ENCODE measurements around the gene ZBED1.
A peak's percentile ranks its signal among the peaks of the same experiment; 100 is the strongest.

ZBED1 gene

GRCh38 chrX:2451501-2452316 lies 49.1 kb downstream of the ZBED1 start:
- peak; percentile 83 for DNase-seq

GRCh38 chrX:2450681-2451080 lies 50.1 kb downstream of the ZBED1 start:
- DNase-seq: no peak

DNA sequence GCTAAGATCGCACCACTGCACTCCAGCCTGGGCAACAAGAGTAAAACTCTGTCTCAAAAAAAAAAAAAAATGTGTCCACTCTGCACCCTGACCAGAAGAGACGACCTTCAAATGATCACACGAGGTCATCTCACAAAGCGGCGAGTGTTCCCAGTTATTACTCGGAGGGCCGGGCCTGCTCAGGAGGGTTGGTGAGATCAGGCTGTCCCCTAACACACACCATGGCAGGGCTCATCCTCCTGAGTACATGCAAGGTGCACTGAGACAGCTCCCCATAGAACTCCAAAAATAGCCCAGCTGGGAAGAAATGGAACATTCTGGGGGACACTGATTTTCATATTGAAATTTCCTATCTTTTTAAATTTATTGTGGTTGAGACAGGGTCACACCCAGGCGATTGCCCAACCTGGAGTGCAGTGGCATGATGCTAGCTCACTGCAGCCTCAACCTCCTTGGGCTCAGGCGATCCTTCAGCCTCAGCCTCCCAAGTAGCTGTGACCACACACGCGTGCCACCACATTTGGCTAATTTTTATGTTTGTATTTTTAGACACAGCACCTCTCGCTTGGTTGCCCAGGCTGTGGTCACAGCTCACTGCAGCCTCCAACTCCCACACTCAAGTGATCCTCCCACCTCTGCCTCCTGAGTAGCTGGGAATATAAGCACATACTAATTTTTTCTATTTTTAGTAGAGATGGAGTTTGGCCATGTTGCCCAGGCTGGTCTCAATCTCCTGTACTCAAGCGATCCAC lies 51.5 kb downstream of the ZBED1 start:
- no peak for DNase-seq

DNA sequence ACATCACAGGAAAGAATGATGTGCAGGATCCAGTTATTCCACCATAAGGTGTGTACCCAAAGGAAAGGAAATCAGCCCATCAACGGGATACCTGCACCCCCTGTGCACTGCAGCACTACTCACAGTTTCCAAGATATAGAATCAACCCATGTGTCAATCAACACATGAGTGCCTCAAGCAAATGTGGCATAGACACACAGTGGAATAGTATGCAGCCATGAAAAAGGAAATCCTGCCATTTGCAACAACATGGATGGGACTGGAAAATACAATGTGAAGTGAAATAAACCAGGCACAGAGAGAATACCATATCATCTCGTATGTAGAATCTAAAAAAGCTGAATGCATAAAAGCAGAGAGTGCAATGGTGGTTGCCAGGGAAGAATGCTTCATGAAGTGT lies 53.3 kb downstream of the ZBED1 start:
- no peak for DNase-seq

DNA sequence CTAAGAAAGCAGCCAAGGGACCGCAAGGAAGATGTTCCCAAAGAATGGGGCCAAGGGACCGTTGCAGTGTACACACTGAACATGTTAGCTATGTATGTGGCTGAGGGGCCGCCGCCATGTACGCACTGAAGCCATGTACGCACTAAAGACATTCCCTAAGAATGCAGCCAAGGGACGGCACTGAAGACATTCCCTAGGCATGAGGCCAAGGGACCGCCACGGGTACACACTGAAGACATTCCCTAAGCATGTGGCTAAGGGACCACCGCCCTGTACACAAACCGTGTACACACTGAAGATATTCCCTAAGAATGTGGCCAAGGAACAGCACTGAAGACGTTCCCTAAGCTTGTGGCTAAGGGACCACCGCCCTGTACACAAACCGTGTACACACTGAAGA lies 54.0 kb downstream of the ZBED1 start:
- no peak for DNase-seq

- peak; percentile 18 for DNase-seq
Observed at GRCh38 chrX:2445662-2446623, 54.8 kb downstream of the ZBED1 start.

DNA sequence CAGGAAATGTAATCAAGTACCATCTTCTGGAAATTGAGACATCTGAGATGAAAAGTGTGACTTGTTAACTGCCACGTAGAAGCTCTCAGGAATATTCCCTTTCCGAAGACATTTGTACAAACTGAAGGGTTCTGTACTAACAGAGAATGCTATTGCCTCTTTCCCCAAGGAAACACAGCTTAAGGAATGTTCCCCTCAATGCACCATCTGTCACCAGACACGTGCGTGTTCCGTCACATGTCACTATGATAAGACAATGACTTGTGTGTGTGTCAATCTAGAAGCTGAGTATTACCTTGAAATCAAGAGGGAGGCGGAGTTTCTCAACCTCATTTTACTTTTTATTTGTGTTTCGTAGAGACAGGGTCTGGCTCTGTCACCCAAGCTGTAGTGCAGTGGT lies 58.1 kb downstream of the ZBED1 start:
- DNase-seq: no peak

- DNase-seq: no peak
Observed at GRCh38 chrX:2441466-2441865, 59.3 kb downstream of the ZBED1 start.

- no peak for DNase-seq
Observed at GRCh38 chrX:2439613-2440012, 61.2 kb downstream of the ZBED1 start.

Measured in fibroblast of skin of right biceps (primary cell).